HepG2 (cell line): ENCODE measurements around the gene RMI1. TPM values are rescaled to one million over a fixed set of nuclear protein-coding genes. Genes with fewer than 3 reads are reported as not detected.
A peak's percentile ranks its signal among the peaks of the same experiment; 100 is the strongest.

Experiments
- ATF3 ChIP-seq: sonication (generic); formaldehyde crosslinking; IDR thresholded peaks from 2 replicates; pipeline ENCODE4 v1.4.0; 2020; ENCODE audit warnings: missing genetic modification reagents
- BRD4 ChIP-seq: sonication (generic); formaldehyde crosslinking; IDR thresholded peaks from 2 replicates; pipeline ENCODE4 v1.4.0; 2020; ENCODE audit warnings: missing genetic modification reagents
- CBX2 ChIP-seq, 2 experiments: fragments of 200-600 bp in 1 of 2; sonication (generic); formaldehyde crosslinking in 1 of 2; IDR thresholded peaks; 2 replicates each; pipeline versions ENCODE4 v1.7.0 to v1.8.1; 2018 to 2022; ENCODE audit warnings: low read depth in 2 of 2, low read length in 1 of 2, mild to moderate bottlenecking in 1 of 2, missing genetic modification reagents in 1 of 2
- CEBPZ ChIP-seq: IDR thresholded peaks from 2 replicates; pipeline ENCODE4 v1.6.1; 2012; ENCODE audit warnings: low read length, improper control_type of control experiment
- CREB1 ChIP-seq, 2 experiments: fragments of 450-650 bp in 1 of 2; IDR thresholded peaks; 2 replicates each; pipeline ENCODE4 v1.6.1; 2016 to 2017; ENCODE audit warnings: control low read depth in 1 of 2, mild to moderate bottlenecking in 1 of 2, missing compliant biosample characterization in 1 of 2, missing genetic modification characterization in 1 of 2
- HCFC1 ChIP-seq: fragments of 150-350 bp; IDR thresholded peaks from 2 replicates; pipeline ENCODE4 v1.6.1; 2014; ENCODE audit warnings: low read depth, low read length
- HIVEP1 ChIP-seq: sonication (generic); formaldehyde crosslinking; IDR thresholded peaks from 2 replicates; pipeline ENCODE4 v1.4.0; 2020; ENCODE audit warnings: mild to moderate bottlenecking, missing genetic modification reagents
- KDM1A ChIP-seq: IDR thresholded peaks from 2 replicates; pipeline ENCODE4 v1.6.1; 2016; ENCODE audit warnings: missing compliant biosample characterization
- MEF2D ChIP-seq: sonication (generic); formaldehyde crosslinking; IDR thresholded peaks from 2 replicates; pipeline ENCODE4 v1.5.1; 2020; ENCODE audit warnings: mild to moderate bottlenecking, missing genetic modification reagents
- REL ChIP-seq: sonication (generic); formaldehyde crosslinking; conservative IDR thresholded peaks from 2 replicates; pipeline ENCODE4 v1.8.0; 2022; ENCODE audit warnings: mild to moderate bottlenecking, missing genetic modification reagents, moderate library complexity
- SAFB2 ChIP-seq: sonication (generic); formaldehyde crosslinking; IDR thresholded peaks from 2 replicates; pipeline ENCODE4 v1.5.1; 2020; ENCODE audit warnings: missing genetic modification reagents, low read depth, mild to moderate bottlenecking, borderline replicate concordance
- SALL1 ChIP-seq: sonication (generic); formaldehyde crosslinking; IDR thresholded peaks from 2 replicates; pipeline ENCODE4 v1.8.0; 2022; ENCODE audit warnings: mild to moderate bottlenecking, missing genetic modification reagents
- SKIL ChIP-seq: sonication (generic); formaldehyde crosslinking; IDR thresholded peaks from 2 replicates; pipeline ENCODE4 v1.8.0; 2022; ENCODE audit warnings: missing genetic modification reagents, mild to moderate bottlenecking, moderate library complexity, borderline replicate concordance
- SOX13 ChIP-seq, 3 experiments: fragments of 450-650 bp in 1 of 3; sonication (generic) in 1 of 3; formaldehyde crosslinking in 1 of 3; IDR thresholded peaks in 2 of 3; conservative IDR thresholded peaks in 1 of 3; 2 replicates each; pipeline versions ENCODE4 v1.5.0 to v1.6.1; 2016 to 2020; ENCODE audit warnings: antibody characterized with exemption in 1 of 3, mild to moderate bottlenecking in 1 of 3, missing compliant biosample characterization in 1 of 3, missing genetic modification reagents in 1 of 3, moderate library complexity in 1 of 3
- TBL1XR1 ChIP-seq: fragments of 150-350 bp; IDR thresholded peaks from 2 replicates; pipeline ENCODE4 v1.6.1; 2014; ENCODE audit warnings: borderline replicate concordance, low read length; ENCODE audit not compliant: partially characterized antibody
- TEAD3 ChIP-seq: optimal IDR thresholded peaks from 2 replicates; pipeline ENCODE3; 2016; ENCODE audit warnings: borderline replicate concordance
- TSC22D2 ChIP-seq: sonication (generic); formaldehyde crosslinking; IDR thresholded peaks from 2 replicates; pipeline ENCODE4 v1.5.1; 2020; ENCODE audit warnings: missing genetic modification reagents, mild to moderate bottlenecking, borderline replicate concordance
- ZBTB8A ChIP-seq: sonication (generic); formaldehyde crosslinking; IDR thresholded peaks from 2 replicates; pipeline ENCODE4 v1.4.0; 2020; ENCODE audit warnings: mild to moderate bottlenecking, low read depth, missing genetic modification reagents, borderline replicate concordance
- ZNF143 ChIP-seq: sonication (generic); formaldehyde crosslinking; IDR thresholded peaks from 2 replicates; pipeline ENCODE4 v1.4.0; 2020; ENCODE audit warnings: missing genetic modification reagents
- ZNF276 ChIP-seq: sonication (generic); formaldehyde crosslinking; IDR thresholded peaks from 2 replicates; pipeline ENCODE4 v1.4.0; 2020; ENCODE audit warnings: mild to moderate bottlenecking, low read depth, missing genetic modification reagents
- ZNF292 ChIP-seq: sonication (generic); formaldehyde crosslinking; IDR thresholded peaks from 2 replicates; pipeline ENCODE4 v1.8.1; 2022; ENCODE audit warnings: mild to moderate bottlenecking, low read depth, missing genetic modification reagents, borderline replicate concordance
- ZNF296 ChIP-seq: sonication (generic); formaldehyde crosslinking; conservative IDR thresholded peaks from 2 replicates; pipeline ENCODE4 v1.5.0; 2020; ENCODE audit warnings: mild to moderate bottlenecking, missing genetic modification reagents
- ZNF567 ChIP-seq: sonication (generic); formaldehyde crosslinking; IDR thresholded peaks from 2 replicates; pipeline ENCODE4 v1.8.1; 2023; ENCODE audit warnings: mild to moderate bottlenecking, missing genetic modification reagents, borderline replicate concordance
- polyA plus RNA-seq, 8 experiments: library from polyadenylated mRNA; depleted of rRNA in 3 of 8; stranded (reverse) in 7 of 8; unstranded in 1 of 8; fragments of >200 nt; fragmentation: Illumina TruSeq in 4 of 8; extraction: Trizol in 4 of 8; gene quantifications; 2 replicates each; pipeline versions ENCODE4 v1.2.1 to v1.2.3, GENCODE V29; 2011 to 2016; ENCODE audit warnings: low read depth in 4 of 8, missing spikeins in 1 of 8, mixed read lengths in 1 of 8; ENCODE audit not compliant: insufficient read depth in 1 of 8
- total RNA-seq, 5 experiments: library from RNA; depleted of rRNA; stranded (reverse); fragments of >200 nt; fragmentation: Illumina TruSeq; extraction: Trizol; gene quantifications; 2 replicates each; pipeline ENCODE4 v1.2.3, GENCODE V29; 2016; ENCODE audit warnings: low read depth in 1 of 5

The RMI1 gene
- total and polyA plus RNA-seq, 2 of the 13 experiments (the other 11 are each of a cell fraction or from before 2014, with no cell fraction given): 0.54 to 3.7 TPM

GRCh38 chr9:83956086-83956435, 24.5 kb upstream of the RMI1 start (continued):
- no peak for TF ChIP-seq ATF3 (CRISPR knock-in tag)
- no peak for TF ChIP-seq CREB1 (IDR thresholded peaks at IDR 0.05)
- TF ChIP-seq CREB1 (CRISPR knock-in tag; IDR thresholded peaks at IDR 0.05): no peak
- no peak for TF ChIP-seq CEBPZ
- TF ChIP-seq HIVEP1: no peak
- no peak for TF ChIP-seq SAFB2
- TF ChIP-seq REL (CRISPR knock-in tag): 0 out of 2 replicates have a peak, but pooled peaks have one; percentile 1
- TF ChIP-seq TBL1XR1: no peak
- TF ChIP-seq MEF2D: no peak
- no peak for TF ChIP-seq SOX13 (IDR thresholded peaks at IDR 0.05)
- no peak for TF ChIP-seq SOX13 (CRISPR knock-in tag; conservative IDR thresholded peaks at IDR 0.05 in 1 of 2, IDR thresholded peaks at IDR 0.05 in 1 of 2)
- TF ChIP-seq ZNF292 (CRISPR knock-in tag): no peak
- no peak for TF ChIP-seq ZBTB8A (CRISPR knock-in tag)
- TF ChIP-seq ZNF143 (CRISPR knock-in tag): no peak
- TF ChIP-seq ZNF567 (CRISPR knock-in tag): no peak
- no peak for TF ChIP-seq BRD4 (CRISPR knock-in tag)
- no peak for TF ChIP-seq ZNF296 (CRISPR knock-in tag)
- no peak for TF ChIP-seq CBX2 (IDR thresholded peaks at IDR 0.05; ENCODE audit: low read depth, low read length)
- 0 out of 2 replicates have a peak, but pooled peaks have one; percentile 8 for TF ChIP-seq CBX2 (CRISPR knock-in tag; IDR thresholded peaks at IDR 0.05; ENCODE audit: low read depth)
- 0 out of 2 replicates have a peak, but pooled peaks have one; percentile 13 for TF ChIP-seq TSC22D2 (CRISPR knock-in tag)
- TF ChIP-seq SALL1 (CRISPR knock-in tag): no peak
- no peak for TF ChIP-seq HCFC1
- TF ChIP-seq TEAD3 (CRISPR knock-in tag): peak; percentile 9
- no peak for TF ChIP-seq SKIL
- no peak for TF ChIP-seq KDM1A (CRISPR knock-in tag)
- TF ChIP-seq ZNF276 (CRISPR knock-in tag): 0 out of 2 replicates have a peak, but pooled peaks have one; percentile 10
